ACC112 (cell line): ENCODE measurements around the gene LAIR2.
"Not testable (repeated sequence)": the region's sequence is repeated elsewhere in the genome, so short reads cannot be mapped to it uniquely, and the experiment has no call there.

ENCODE experiments used
- H2AFZ ChIP-seq: fragments of 200-600 bp; sonication (generic); one replicate; pipeline ENCODE4 v1.6.0; 2017; ENCODE audit warnings: antibody characterized with exemption, low read length; ENCODE audit not compliant: unreplicated experiment
- H3K27ac ChIP-seq: fragments of 200-600 bp; sonication (generic); 2 replicates; pipeline ENCODE4 v1.5.1; 2014; ENCODE audit warnings: low read depth, mild to moderate bottlenecking, antibody characterized with exemption, low read length, moderate library complexity
- H3K27me3 ChIP-seq: fragments of 200-600 bp; sonication (generic); 2 replicates; pipeline ENCODE4 v1.6.1; 2014; ENCODE audit warnings: mild to moderate bottlenecking, antibody characterized with exemption, low read length, moderate library complexity, mixed read lengths; ENCODE audit not compliant: insufficient read depth
- H3K36me3 ChIP-seq: fragments of 200-600 bp; sonication (generic); 2 replicates; pipeline ENCODE4 v1.6.1; 2016; ENCODE audit warnings: mild to moderate bottlenecking, antibody characterized with exemption, low read length, moderate library complexity, mixed read lengths; ENCODE audit not compliant: insufficient read depth
- H3K4me1 ChIP-seq: fragments of 200-600 bp; sonication (generic); one replicate; pipeline ENCODE4 v1.6.1; 2016; ENCODE audit warnings: low read length, mixed read lengths; ENCODE audit not compliant: insufficient read depth, unreplicated experiment, control insufficient read depth
- H3K4me3 ChIP-seq: fragments of 200-600 bp; sonication (generic); 2 replicates; pipeline ENCODE4 v1.5.1; 2014; ENCODE audit warnings: mild to moderate bottlenecking, low read depth, low read length
- H3K79me2 ChIP-seq: fragments of 200-600 bp; sonication (generic); one replicate; pipeline ENCODE4 v1.6.0; 2016; ENCODE audit warnings: low read length; ENCODE audit not compliant: control insufficient read depth, unreplicated experiment, insufficient read depth

The LAIR2 gene

GRCh38 chr19:54498451-54498772, 4.2 kb upstream of the LAIR2 start:
- H3K36me3 ChIP-seq, H3K79me2 ChIP-seq, H3K27me3 ChIP-seq, H2AFZ ChIP-seq, H3K4me1 ChIP-seq, H3K27ac ChIP-seq, H3K4me3 ChIP-seq: not testable (repeated sequence)

GRCh38 chr19:54505542-54505941, 2.9 kb downstream of the LAIR2 start:
- not testable (repeated sequence) for H3K4me1 ChIP-seq, H3K79me2 ChIP-seq, H3K4me3 ChIP-seq, H3K27ac ChIP-seq, H3K27me3 ChIP-seq, H3K36me3 ChIP-seq, H2AFZ ChIP-seq

- H3K27ac ChIP-seq, result no peak overlapping the region
- no peaks in the 10 kb centered on the region for H3K4me1 ChIP-seq
- H3K36me3 ChIP-seq, result no peaks in the 10 kb centered on the region
- H2AFZ ChIP-seq, result no peak overlapping the region
- H3K4me3 ChIP-seq, result no peak overlapping the region
- H3K79me2 ChIP-seq, result no peaks in the 10 kb centered on the region
- no peaks in the 10 kb centered on the region for H3K27me3 ChIP-seq
Observed at GRCh38 chr19:54506079-54506478, 3.4 kb downstream of the LAIR2 start.

GRCh38 chr19:54507038-54507717, 4.5 kb downstream of the LAIR2 start:
- H3K4me3 ChIP-seq, H3K79me2 ChIP-seq, H3K36me3 ChIP-seq, H3K4me1 ChIP-seq, H3K27ac ChIP-seq, H3K27me3 ChIP-seq, H2AFZ ChIP-seq: not testable (repeated sequence)

GRCh38 chr19:54507824-54508223, 5.2 kb downstream of the LAIR2 start:
- no peak overlapping the region for H2AFZ ChIP-seq
- no peaks in the 10 kb centered on the region for H3K36me3 ChIP-seq
- no peaks in the 10 kb centered on the region for H3K4me1 ChIP-seq
- H3K27me3 ChIP-seq, result no peaks in the 10 kb centered on the region
- H3K27ac ChIP-seq, result no peak overlapping the region
- H3K79me2 ChIP-seq, result no peaks in the 10 kb centered on the region
- no peak overlapping the region for H3K4me3 ChIP-seq

- not testable (repeated sequence) for H3K27ac ChIP-seq, H3K79me2 ChIP-seq, H3K4me3 ChIP-seq, H3K36me3 ChIP-seq, H2AFZ ChIP-seq, H3K27me3 ChIP-seq, H3K4me1 ChIP-seq
Observed at GRCh38 chr19:54508487-54508886, 5.9 kb downstream of the LAIR2 start.

GRCh38 chr19:54509200-54509940, 6.7 kb downstream of the LAIR2 start:
- not testable (repeated sequence) for H3K4me3 ChIP-seq, H3K79me2 ChIP-seq, H2AFZ ChIP-seq, H3K36me3 ChIP-seq, H3K27me3 ChIP-seq, H3K27ac ChIP-seq, H3K4me1 ChIP-seq

GRCh38 chr19:54515156-54515555, 12.5 kb downstream of the LAIR2 start:
- H3K36me3 ChIP-seq, result no peaks in the 10 kb centered on the region
- H3K4me1 ChIP-seq, result no peaks in the 10 kb centered on the region
- H3K27ac ChIP-seq, result no peak overlapping the region
- H3K79me2 ChIP-seq, result no peaks in the 10 kb centered on the region
- no peak overlapping the region for H2AFZ ChIP-seq
- H3K4me3 ChIP-seq, result no peak overlapping the region
- no peaks in the 10 kb centered on the region for H3K27me3 ChIP-seq

GRCh38 chr19:54517483-54517882, 14.9 kb downstream of the LAIR2 start:
- H3K79me2 ChIP-seq, result no peaks in the 10 kb centered on the region
- no peak overlapping the region for H2AFZ ChIP-seq
- H3K4me1 ChIP-seq, result no peaks in the 10 kb centered on the region
- H3K27ac ChIP-seq, result no peak overlapping the region
- no peaks in the 10 kb centered on the region for H3K27me3 ChIP-seq
- H3K36me3 ChIP-seq, result no peaks in the 10 kb centered on the region
- no peak overlapping the region for H3K4me3 ChIP-seq

GRCh38 chr19:54518844-54519243, 16.2 kb downstream of the LAIR2 start:
- Histone ChIP-seq H2AFZ (no peak overlapping the region), H3K79me2 (no peaks in the 10 kb centered on the region), H3K27me3 (no peaks in the 10 kb centered on the region), H3K27ac (no peak overlapping the region), H3K4me3 (no peak overlapping the region), H3K36me3 (no peaks in the 10 kb centered on the region), H3K4me1 (no peaks in the 10 kb centered on the region)

- H3K27me3 ChIP-seq, result no peaks in the 10 kb centered on the region
- no peak overlapping the region for H3K4me3 ChIP-seq
- H3K79me2 ChIP-seq, result no peaks in the 10 kb centered on the region
- H3K4me1 ChIP-seq, result no peaks in the 10 kb centered on the region
- H3K27ac ChIP-seq, result no peak overlapping the region
- H2AFZ ChIP-seq, result no peak overlapping the region
- no peaks in the 10 kb centered on the region for H3K36me3 ChIP-seq
Observed at GRCh38 chr19:54521022-54521859, 18.6 kb downstream of the LAIR2 start.
